Measurements from ENCODE around the gene KLHDC3. TPM values are rescaled to one million over a fixed set of nuclear protein-coding genes. Genes with fewer than 3 reads are reported as not detected.
A peak's percentile ranks its signal among the peaks of the same experiment; 100 is the strongest.

Gene KLHDC3
- total and polyA plus RNA-seq, 2 of the 13 experiments (the other 11 are each of a cell fraction or from before 2014, with no cell fraction given): 78.3 to 91.5 TPM

DNA sequence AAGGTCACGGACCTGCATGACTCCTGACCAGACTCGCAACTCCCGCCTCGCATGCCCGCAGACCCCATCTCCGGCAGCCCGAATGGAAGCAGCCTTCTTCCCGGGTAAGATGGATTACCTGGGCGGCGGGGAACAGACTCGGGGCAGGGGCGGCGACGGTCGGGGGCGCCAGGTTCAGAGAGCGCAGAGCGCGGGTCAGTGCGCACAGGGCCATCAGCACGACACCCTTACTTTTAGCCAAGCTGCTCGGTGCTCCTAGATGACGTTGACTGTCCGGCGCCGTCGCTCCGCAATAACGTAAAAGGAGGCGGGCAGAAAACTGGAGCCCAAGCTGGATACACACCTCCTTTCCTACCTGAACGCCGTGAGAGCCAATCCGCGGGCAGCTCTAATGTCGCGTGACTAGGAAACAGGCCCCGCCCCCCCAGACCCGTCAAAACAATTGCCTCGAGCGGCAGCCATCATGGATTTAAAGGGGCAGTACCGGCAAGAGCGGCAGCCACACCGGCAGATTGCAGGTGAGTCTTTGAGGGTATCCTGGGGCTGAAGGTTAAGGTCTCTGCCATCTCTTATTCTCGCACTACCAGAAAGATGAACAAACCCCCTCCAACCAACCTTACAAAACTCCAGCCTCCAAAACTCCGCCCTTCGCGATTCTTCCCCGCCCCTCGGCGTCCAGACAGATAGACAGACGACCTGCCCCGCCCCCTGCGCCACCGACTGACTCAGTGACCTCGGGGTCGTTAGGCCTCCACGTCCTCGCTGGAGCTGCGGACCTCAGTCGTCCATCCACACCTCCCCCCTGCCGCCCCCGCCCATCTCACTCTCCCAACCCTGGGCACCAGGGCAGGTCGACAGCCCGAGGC lies 45.4 kb downstream of the KLHDC3 start, which contains the start of the genes KLC4 and MRPL2 (continued):
- TF ChIP-seq STAG1 (CRISPR knock-in tag; IDR thresholded peaks at IDR 0.05): no peak
- peak; percentile 67; the same call in 1 of the 2 replicates for TF ChIP-seq HMG20B (CRISPR knock-in tag; conservative IDR thresholded peaks at IDR 0.05)
- TF ChIP-seq, protein P1, sequence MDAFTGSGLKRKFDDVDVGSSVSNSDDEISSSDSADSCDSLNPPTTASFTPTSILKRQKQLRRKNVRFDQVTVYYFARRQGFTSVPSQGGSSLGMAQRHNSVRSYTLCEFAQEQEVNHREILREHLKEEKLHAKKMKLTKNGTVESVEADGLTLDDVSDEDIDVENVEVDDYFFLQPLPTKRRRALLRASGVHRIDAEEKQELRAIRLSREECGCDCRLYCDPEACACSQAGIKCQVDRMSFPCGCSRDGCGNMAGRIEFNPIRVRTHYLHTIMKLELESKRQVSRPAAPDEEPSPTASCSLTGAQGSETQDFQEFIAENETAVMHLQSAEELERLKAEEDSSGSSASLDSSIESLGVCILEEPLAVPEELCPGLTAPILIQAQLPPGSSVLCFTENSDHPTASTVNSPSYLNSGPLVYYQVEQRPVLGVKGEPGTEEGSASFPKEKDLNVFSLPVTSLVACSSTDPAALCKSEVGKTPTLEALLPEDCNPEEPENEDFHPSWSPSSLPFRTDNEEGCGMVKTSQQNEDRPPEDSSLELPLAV (CRISPR knock-in tag; conservative IDR thresholded peaks at IDR 0.05; ENCODE audit: low read depth): no peak
- no peak for TF ChIP-seq TP53 (CRISPR knock-in tag; conservative IDR thresholded peaks at IDR 0.05)
- TF ChIP-seq RFX5 (IDR thresholded peaks at IDR 0.05; ENCODE audit: low read depth, low read length): peak; percentile 71
- TF ChIP-seq IRF2 (CRISPR knock-in tag; IDR thresholded peaks at IDR 0.05): peak; percentile 41
- TF ChIP-seq, protein P2, sequence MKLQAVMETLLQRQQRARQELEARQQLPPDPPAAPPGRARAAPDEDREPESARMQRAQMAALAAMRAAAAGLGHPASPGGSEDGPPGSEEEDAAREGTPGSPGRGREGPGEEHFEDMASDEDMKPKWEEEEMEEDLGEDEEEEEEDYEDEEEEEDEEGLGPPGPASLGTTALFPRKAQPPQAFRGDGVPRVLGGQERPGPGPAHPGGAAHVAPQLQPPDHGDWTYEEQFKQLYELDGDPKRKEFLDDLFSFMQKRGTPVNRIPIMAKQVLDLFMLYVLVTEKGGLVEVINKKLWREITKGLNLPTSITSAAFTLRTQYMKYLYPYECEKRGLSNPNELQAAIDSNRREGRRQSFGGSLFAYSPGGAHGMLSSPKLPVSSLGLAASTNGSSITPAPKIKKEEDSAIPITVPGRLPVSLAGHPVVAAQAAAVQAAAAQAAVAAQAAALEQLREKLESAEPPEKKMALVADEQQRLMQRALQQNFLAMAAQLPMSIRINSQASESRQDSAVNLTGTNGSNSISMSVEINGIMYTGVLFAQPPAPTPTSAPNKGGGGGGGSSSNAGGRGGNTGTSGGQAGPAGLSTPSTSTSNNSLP (IDR thresholded peaks at IDR 0.05; ENCODE audit: low read depth, low read length): no peak; the same call in 1 of the 2 replicates
- TF ChIP-seq ZNF530 (CRISPR knock-in tag; IDR thresholded peaks at IDR 0.05; ENCODE audit: low read depth): no peak
- TF ChIP-seq, protein P3, sequence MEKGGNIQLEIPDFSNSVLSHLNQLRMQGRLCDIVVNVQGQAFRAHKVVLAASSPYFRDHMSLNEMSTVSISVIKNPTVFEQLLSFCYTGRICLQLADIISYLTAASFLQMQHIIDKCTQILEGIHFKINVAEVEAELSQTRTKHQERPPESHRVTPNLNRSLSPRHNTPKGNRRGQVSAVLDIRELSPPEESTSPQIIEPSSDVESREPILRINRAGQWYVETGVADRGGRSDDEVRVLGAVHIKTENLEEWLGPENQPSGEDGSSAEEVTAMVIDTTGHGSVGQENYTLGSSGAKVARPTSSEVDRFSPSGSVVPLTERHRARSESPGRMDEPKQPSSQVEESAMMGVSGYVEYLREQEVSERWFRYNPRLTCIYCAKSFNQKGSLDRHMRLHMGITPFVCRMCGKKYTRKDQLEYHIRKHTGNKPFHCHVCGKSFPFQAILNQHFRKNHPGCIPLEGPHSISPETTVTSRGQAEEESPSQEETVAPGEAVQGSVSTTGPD (CRISPR knock-in tag; IDR thresholded peaks at IDR 0.05): no peak
- no peak for TF ChIP-seq RBM22 (optimal IDR thresholded peaks at IDR 0.05; ENCODE audit: low read length)
- TF ChIP-seq FIP1L1 (IDR thresholded peaks at IDR 0.05; ENCODE audit: borderline replicate concordance, insufficient read depth, low read depth, low read length): no peak
- TF ChIP-seq TBL1XR1 (IDR thresholded peaks at IDR 0.05; ENCODE audit: borderline replicate concordance, low read length, partially characterized antibody): no peak
- TF ChIP-seq PCBP2 (optimal IDR thresholded peaks at IDR 0.05; ENCODE audit: low read depth, low read length, poor library complexity, severe bottlenecking): no peak
- peak; percentile 64; the same call in 1 of the 2 replicates for TF ChIP-seq ZNF775 (CRISPR knock-in tag; IDR thresholded peaks at IDR 0.05; ENCODE audit: borderline replicate concordance)
- TF ChIP-seq, protein P4, sequence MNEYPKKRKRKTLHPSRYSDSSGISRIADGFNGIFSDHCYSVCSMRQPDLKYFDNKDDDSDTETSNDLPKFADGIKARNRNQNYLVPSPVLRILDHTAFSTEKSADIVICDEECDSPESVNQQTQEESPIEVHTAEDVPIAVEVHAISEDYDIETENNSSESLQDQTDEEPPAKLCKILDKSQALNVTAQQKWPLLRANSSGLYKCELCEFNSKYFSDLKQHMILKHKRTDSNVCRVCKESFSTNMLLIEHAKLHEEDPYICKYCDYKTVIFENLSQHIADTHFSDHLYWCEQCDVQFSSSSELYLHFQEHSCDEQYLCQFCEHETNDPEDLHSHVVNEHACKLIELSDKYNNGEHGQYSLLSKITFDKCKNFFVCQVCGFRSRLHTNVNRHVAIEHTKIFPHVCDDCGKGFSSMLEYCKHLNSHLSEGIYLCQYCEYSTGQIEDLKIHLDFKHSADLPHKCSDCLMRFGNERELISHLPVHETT (CRISPR knock-in tag; conservative IDR thresholded peaks at IDR 0.05): no peak
- peak; percentile 84 for TF ChIP-seq GABPB1 (CRISPR knock-in tag; IDR thresholded peaks at IDR 0.05)
- TF ChIP-seq ZFYVE20 (CRISPR knock-in tag; IDR thresholded peaks at IDR 0.05; ENCODE audit: borderline replicate concordance, low read depth): no peak
- peak; percentile 95 for TF ChIP-seq KMT2B (CRISPR knock-in tag; IDR thresholded peaks at IDR 0.05)
- TF ChIP-seq ZNF562 (CRISPR knock-in tag; IDR thresholded peaks at IDR 0.05; ENCODE audit: borderline replicate concordance): no peak
- no peak for TF ChIP-seq ZNF546 (CRISPR knock-in tag; conservative IDR thresholded peaks at IDR 0.05)
- no peak; the same call in 1 of the 2 replicates for TF ChIP-seq KDM3A (CRISPR knock-in tag; IDR thresholded peaks at IDR 0.05; ENCODE audit: low read depth)
- no peak for TF ChIP-seq ZNF235 (CRISPR knock-in tag; IDR thresholded peaks at IDR 0.05; ENCODE audit: borderline replicate concordance)
- no peak for TF ChIP-seq SMARCC2 (IDR thresholded peaks at IDR 0.05)
- TF ChIP-seq CEBPG (CRISPR knock-in tag; IDR thresholded peaks at IDR 0.05): no peak
- no peak for TF ChIP-seq ZNF253 (CRISPR knock-in tag; IDR thresholded peaks at IDR 0.05; ENCODE audit: borderline replicate concordance)
